Hematopoietic multipotent progenitor cell treated with erythropoietin and hydrocortisone succinate and interleukin-3 and kit ligand, for 4 days (in vitro differentiated cells): ENCODE measurements around the gene LARP1.
"Not testable (repeated sequence)": the region's sequence is repeated elsewhere in the genome, so short reads cannot be mapped to it uniquely, and the experiment has no call there.

ENCODE experiments used
- DNase-seq: peaks from one replicate; pipeline ENCODE4 v3.0.0-alpha.2; 2015

The LARP1 gene

GRCh38 chr5:154736372-154736771 lies 18.8 kb upstream of the LARP1 start:
- not testable (repeated sequence) for DNase-seq

DNA sequence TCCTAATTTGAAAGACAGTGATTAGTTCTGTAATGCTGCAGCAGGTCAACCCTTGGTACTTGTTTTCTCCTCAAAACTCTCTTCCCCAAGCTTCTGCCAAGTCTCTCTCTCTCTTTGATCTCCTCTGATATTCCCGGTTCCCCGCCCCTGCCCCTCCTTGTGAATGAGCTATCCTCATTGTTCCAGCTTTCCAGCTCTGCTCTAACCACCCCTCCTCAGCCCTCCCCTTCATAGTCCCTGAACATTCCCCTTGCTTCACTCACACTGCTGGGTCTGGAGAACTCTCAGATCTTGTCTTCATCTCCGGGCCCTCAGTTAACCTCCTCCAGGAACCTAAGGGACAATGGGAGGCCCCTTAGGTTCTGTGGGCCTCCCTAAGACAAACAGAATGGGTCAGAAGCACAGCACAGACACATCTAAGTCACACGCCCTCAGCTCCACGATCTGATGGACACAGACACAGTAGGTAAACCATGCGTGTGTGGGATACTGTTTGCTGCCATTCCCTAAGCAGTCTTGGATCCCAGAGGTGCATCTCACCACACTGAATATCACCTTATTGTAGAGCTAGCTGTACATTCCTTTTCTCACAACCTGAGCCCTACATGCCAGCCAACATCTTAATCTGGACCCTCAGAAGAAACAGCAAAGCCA lies 17.4 kb upstream of the LARP1 start:
- DNase-seq, result no peak

DNA sequence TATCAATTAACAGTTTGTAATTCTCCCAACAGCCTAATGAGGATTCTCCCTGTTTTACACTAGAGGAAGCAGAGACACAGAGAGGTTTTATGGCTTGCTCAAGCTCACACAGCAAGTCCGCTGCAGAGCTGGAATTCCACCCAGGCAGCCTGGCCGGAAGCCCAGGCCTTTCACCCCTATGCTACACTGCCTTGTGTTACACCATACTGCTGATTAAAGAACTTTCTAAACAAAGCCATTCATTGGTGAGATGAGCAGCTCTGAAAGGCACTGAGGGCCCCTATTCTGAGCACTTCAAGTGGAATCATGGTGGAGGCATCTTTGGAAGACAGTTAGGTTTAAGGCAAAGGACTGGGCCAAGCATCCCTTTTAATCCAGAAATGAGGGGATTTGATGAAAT lies 14.7 kb upstream of the LARP1 start:
- DNase-seq, result no peak

DNA sequence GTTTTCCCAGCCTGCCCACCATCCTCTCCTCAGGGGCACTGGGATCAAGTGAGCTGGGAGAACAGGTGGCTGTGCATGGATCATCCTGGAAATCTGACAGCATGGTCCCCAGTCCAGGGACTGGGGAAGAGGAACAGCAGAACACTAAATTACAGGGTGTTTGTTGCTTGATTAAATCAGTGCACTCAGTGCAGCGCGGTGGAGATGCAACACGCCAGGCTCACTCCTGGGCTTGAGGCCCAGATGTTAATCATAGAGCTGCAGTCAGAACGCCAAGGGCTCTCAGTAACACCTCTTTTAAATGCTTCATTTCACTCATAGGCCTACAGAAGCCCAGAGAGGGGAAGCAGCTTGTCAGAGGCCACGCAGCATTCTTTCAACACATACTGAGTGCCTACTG lies 14.2 kb upstream of the LARP1 start:
- no peak for DNase-seq

- no peak for DNase-seq
Observed at GRCh38 chr5:154741415-154741814, 13.8 kb upstream of the LARP1 start.

DNA sequence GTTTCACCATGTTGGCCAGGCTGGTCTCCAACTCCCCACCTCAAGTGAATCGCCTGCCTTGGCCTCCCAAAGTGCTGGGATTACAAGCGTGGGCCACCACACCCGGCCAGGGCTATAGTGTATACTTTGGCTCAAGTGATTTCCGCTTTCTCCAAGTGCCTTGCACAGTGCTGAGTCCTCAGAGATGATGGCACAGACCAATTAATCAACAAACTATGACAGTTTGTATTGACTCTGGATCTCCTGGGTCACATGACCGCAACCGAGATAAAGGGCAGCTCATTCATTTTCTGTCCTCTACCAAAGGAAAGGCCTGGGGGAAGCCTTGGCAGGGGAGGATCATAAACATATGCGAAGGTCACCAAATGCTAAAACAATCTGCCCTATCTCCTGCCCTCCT lies 11.4 kb upstream of the LARP1 start:
- no peak for DNase-seq

DNA sequence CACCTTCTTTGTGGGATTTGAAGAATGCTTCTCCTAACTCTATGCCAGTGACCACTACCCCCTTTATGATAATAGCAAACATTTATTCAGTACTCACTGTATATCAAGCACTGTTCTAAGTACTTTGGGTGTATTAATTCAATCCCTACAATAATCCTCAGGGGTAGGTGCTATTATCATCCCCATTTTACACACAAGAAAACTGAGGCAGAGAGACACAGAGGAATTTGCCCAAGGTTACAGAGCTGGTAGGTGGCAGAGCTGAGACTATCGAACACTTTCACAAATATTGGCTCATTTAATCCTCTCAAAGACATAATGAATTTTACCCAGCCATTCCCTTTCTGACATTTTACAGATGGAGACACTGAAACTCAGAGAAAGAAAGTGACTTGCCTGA lies 9.8 kb upstream of the LARP1 start:
- DNase-seq, result no peak

- DNase-seq, result no peak
Observed at GRCh38 chr5:154749491-154749890, 5.7 kb upstream of the LARP1 start.

GRCh38 chr5:154750641-154751040 lies 4.5 kb upstream of the LARP1 start:
- DNase-seq, result not testable (repeated sequence)

GRCh38 chr5:154751854-154752253 lies 3.3 kb upstream of the LARP1 start:
- no peak for DNase-seq

- DNase-seq, result peak; percentile 23
Observed at GRCh38 chr5:154753792-154754191, 1.4 kb upstream of the LARP1 start.

DNA sequence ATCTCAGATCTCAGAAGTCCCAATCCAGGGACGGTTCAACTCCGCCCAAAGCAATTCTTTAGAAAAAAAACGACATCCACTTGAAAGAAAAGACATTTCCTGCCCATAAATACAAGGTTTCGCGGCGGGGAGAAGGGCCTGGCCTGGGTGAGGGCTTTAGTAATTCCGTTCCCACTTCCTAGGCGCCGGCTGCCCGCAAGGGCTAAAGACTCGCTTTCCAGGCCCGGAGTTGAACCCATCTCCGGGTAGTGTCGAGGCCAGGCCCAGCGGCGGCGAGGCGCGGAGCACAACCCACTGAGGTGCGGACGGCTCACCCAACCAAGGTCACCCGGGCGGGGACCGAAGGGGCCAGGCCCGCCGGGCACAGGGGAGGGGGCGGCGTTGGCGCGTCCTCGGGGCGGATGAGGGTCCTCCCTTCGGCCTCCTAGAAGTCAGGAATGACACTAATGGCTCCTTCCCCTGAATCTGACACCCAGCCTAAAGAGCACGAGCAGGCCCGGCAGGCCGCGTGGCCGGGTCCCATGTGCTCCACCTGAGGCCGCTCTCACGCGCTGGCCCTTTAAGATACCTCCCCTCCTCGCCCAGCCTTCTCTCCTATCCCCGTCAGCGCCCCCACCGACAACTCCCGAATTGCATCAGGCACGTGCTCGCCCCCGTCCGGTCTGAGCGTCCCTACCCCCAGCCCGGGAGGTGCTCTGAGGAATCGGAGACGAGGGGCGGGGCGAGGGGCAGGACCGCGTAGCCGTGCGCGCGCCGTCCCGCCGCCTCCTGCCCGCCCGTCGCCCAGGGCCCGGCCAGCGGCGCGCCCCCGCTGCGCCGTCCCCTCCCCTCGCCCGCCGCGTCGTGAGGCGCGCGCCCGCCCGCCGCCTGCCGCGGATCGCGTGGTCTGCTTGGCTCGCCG lies 467 bp upstream of the LARP1 start:
- peak; percentile 100 for DNase-seq

DNA sequence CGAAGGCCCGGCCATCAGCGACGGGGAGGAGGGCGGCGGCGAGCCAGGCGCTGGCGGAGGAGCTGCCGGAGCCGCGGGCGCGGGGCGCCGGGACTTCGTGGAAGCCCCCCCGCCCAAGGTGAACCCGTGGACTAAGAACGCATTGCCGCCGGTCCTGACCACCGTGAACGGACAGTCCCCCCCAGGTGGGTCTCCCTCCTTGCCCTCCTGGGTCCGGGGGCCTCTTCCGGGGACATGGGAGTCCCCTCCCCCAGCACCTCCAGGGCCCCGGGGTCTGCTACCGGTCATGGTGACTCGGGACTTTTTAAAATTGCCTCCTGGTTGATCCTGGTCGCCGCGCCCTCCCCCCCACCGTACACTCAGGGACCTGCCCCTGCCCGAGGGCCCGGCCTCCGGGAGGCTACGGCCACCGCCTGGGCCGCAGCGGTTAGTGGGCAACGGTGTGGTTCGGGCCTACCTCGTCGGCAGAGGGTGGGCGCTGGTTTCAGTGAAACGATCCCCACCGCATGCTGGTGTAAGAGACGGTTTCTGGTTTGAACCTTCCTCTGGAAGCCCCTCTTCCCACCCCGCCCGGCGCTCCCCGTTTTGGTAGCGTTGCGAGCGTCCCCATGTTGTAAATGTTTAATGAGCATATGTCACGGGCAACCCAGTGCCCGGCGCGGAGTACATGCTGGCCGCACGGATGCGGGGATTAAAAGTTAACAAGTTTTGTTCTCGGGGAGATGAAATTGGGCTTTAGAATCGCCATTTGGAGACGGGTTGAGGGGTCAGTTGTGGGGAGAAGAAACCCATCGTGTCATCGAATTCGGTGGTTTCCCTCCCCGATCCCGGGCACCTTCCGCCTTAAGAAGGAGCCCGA lies 1.1 kb downstream of the LARP1 start:
- DNase-seq, result peak; percentile 62

DNA sequence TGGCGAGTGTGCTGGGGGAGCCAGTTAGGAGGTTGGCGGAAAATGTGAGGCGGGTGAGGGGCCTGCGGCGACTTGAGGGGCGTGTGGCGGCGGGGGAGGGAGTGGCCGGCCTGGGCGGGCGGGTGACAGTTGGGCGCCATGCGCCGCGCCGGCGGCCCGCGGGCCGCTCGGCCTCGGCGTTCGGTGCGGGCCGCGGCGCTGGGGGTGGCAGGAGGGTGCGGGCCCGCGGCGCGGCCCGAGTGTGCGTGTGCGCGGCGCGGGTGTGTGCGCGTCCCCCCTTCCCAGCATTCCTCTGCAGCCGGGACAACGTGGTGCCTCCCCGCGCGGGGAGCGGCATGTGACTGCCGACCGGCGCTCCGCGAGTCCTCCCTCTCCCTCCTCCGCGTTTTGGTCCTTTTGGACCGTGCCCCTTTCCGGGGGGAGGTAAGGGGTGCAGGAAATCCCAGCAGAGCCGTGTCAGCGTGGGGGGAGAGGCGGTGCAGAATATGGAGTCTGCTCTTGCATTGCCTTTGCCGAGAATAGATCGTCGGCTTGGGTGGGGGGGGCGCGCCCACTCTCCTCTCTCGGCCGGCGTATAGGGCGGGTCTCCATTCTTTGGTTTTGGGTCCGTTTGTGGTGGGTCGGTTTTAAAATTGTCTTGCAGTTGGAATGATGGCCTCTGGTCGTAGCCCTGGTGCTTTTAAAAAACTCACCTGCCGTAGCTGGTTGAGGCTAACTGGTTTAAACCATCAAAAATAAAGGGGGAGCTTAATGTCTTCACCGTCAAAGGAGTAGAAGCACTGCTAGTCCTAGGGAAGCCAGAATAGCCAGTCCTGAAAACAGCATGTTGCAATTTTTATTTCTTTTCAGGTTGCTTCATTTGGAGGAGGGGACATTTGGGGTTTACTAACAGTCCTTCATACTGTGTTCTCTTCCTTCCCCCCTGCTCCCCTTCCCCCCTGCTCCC lies 2.0 kb downstream of the LARP1 start:
- DNase-seq, result peak; percentile 82

DNA sequence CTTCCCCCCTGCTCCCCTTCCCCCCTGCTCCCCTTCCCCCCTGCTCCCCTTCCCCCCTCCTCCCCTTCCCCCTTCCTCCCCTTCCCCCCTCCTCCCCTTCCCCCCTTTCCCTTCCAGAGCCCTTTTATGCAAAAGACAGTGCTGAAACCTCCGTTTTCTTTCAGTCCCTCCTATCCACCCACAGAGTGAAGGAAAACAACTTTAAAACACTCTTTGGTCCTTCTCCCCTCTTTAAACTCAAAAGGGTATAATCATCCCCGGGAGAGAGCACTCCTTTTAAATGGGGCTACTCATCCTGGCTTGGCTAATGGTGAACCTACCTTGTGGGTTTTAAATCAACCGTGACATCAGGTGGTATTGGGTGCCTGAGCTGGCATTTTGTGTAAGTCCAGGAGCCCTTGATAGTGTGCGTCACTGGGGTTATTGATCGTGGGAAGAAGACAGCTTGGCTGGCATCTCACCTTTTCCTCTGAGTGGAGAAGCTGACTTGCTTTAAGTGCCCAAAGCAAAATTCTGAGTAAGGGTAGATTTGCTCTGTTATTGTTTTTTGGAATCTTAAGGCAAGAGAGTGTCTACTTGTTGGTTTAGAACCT lies 2.7 kb downstream of the LARP1 start:
- DNase-seq, result no peak

DNA sequence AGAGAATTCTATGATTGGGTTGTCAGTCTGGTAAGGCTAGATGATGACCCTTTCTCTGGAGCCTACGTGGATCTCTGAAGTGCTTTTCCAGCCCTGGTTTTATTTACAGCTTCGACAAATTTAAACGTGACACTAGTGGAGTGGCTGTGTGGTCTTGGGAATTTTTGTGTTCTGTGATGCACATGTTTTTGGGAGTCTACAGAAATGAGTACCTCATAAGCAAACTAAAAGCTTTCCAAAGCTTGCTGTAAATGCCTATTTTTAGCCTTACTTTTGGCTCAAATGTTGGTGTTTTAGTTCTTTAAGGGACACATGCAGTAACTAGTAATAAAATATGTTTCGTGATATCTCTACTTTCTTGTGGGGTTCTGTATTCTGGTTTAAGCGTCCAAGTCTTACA lies 3.3 kb downstream of the LARP1 start:
- no peak for DNase-seq

- no peak for DNase-seq
Observed at GRCh38 chr5:154758977-154759376, 3.8 kb downstream of the LARP1 start.

DNA sequence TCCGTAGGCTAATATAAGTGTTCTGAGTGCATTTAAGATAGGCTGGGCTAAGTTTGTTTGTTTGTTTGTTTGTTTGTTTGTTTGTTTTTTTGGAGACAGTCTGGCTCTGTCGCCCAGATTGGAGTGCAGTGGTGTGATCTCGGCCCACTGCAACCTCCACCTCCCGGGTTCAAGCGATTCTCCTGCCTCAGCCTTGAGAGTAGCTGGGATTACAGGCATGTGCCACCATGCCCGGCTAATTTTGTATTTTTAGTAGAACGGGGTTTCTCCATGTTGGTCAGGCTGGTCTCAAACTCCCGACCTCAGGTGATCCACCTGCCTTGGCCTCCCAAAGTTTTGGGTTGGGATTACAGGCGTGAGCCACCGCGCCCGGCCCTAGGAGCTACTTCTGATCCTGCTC lies 4.7 kb downstream of the LARP1 start:
- not testable (repeated sequence) for DNase-seq

- no peak for DNase-seq
Observed at GRCh38 chr5:154761046-154761736, 6.0 kb downstream of the LARP1 start.

DNA sequence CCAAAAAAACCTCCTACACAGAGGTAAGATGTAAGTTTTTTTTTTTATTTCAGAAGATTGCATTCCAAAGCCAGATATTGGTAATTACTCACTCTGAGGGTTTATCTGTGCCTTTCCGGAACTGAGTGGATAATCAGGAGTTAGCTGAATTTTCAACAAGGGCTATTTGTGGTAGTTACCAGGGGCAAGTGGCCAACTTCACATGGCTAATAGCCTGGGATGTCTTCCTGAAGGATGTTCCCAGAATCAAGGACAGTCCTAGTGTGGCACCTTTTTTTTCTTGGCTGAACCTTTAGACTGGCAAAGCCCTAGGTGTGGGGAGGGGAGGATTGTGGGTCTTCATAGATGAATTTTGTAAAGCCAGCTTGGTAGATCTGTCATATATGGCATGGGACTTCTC lies 7.1 kb downstream of the LARP1 start:
- no peak for DNase-seq

DNA sequence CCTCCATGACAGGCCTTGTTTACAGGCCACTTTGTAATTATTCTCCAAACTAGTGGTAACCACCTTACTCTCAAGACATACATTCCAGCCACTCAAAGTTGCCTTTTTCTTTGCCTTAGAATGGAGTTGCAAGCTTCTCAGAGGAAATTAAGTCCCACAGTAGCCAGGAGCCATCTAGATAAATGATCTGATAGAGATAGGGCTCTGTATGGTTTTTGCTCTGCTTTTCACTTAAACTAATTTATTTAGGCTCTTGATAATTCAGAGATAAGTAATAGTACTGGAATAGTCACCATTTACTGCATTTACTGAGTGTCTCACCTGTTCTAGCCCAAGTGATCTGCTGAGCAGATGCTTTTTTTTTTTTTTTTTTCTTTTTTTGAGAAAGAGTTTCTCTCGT lies 7.5 kb downstream of the LARP1 start:
- no peak for DNase-seq
